ENCODE measurements around the gene SSC5D.
"Not testable (repeated sequence)": the region's sequence is repeated elsewhere in the genome, so short reads cannot be mapped to it uniquely, and the experiment has no call there.

SSC5D gene

DNA sequence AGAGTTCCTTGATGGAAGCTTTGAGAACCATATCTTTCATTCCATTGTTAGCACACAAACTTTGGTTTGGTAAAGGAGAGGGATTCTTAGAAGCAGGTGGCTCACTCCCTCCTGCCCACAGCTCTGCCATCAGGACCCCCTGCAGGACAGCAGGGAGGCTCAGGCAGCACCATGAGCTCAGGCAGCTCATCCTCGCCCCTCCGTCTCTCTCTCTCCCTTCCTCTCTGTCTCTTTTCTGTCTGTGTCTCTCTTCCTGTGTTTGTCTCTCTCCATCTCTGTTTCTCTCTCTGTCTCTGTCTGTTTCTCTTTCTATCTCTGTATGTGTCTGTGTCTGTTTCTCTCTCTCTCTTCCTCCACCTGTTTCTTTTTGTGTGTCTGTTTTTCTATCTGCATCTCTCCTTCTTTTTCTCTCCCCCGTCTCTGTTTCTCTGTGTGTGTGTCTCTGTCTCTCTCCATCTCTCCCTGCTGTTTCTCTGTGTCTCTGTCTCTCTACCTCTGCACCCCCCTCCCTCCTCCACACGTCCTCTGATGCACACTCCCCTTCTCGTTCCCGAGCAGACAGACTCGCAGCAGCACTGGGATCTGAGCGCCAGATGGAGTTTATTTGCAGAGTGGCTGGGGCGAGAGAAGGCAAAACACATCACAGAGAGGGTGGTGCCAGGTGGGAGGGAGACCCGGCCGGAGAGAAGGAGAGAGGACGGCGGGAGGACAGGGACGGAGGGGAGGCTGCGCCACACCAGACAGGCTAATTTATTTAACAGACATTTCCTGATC lies 40.0 kb downstream of the SSC5D start:
- Histone ChIP-seq H3K36me3 (ENCODE audit: insufficient read depth, low read length) (no peaks in the 10 kb centered on the region), H3K9me3 (ENCODE audit: low read length) (no peaks in the 10 kb centered on the region), H3K4me3 (ENCODE audit: low read length) (no peak overlapping the region), H3K27me3 (ENCODE audit: insufficient read depth, low read length) (no peaks in the 10 kb centered on the region), H2AFZ (ENCODE audit: low read depth, low read length) (no peak overlapping the region), H3K4me1 (ENCODE audit: insufficient read depth, low read length) (peaks cover 4% of the 10 kb centered on the region)

GRCh38 chr19:55529636-55530234 lies 41.5 kb downstream of the SSC5D start:
- no peaks in the 10 kb centered on the region for H3K9me3 ChIP-seq (ENCODE audit: low read length)
- no peak overlapping the region for H3K4me3 ChIP-seq (ENCODE audit: low read length)
- H2AFZ ChIP-seq (ENCODE audit: low read depth, low read length): no peak overlapping the region
- H3K36me3 ChIP-seq (ENCODE audit: insufficient read depth, low read length): no peaks in the 10 kb centered on the region
- peaks cover 4% of the 10 kb centered on the region for H3K4me1 ChIP-seq (ENCODE audit: insufficient read depth, low read length)
- H3K27me3 ChIP-seq (ENCODE audit: insufficient read depth, low read length): no peaks in the 10 kb centered on the region

GRCh38 chr19:55530996-55531395 lies 42.8 kb downstream of the SSC5D start:
- Histone ChIP-seq H3K4me1 (ENCODE audit: insufficient read depth, low read length) (peaks cover 4% of the 10 kb centered on the region), H3K27me3 (ENCODE audit: insufficient read depth, low read length) (no peaks in the 10 kb centered on the region), H3K4me3 (ENCODE audit: low read length) (no peak overlapping the region), H3K36me3 (ENCODE audit: insufficient read depth, low read length) (no peaks in the 10 kb centered on the region), H2AFZ (ENCODE audit: low read depth, low read length) (no peak overlapping the region), H3K9me3 (ENCODE audit: low read length) (no peaks in the 10 kb centered on the region)

DNA sequence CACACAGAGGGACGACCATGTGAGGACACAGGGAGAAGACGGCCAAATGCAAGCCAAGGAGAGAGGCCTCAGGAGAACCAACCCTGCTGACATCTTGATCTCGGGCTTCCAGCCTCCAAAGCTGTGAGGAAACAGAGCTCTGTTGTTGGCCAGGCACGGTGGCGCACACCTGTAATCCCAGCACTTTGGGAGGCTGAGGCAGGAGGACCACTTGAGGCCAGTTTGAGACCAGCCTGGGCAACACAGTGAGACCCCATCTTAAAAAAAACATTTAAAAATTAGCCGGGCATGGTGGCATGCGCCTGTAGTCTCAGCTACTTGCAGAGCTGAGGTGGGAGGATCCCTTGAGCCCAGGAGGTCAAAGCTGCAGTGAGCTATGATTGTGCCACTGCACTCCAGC lies 46.0 kb downstream of the SSC5D start:
- H3K9me3 ChIP-seq (ENCODE audit: low read length); H3K36me3 ChIP-seq (ENCODE audit: insufficient read depth, low read length); H3K4me1 ChIP-seq (ENCODE audit: insufficient read depth, low read length); H3K4me3 ChIP-seq (ENCODE audit: low read length); H3K27me3 ChIP-seq (ENCODE audit: insufficient read depth, low read length); H2AFZ ChIP-seq (ENCODE audit: low read depth, low read length): not testable (repeated sequence)

DNA sequence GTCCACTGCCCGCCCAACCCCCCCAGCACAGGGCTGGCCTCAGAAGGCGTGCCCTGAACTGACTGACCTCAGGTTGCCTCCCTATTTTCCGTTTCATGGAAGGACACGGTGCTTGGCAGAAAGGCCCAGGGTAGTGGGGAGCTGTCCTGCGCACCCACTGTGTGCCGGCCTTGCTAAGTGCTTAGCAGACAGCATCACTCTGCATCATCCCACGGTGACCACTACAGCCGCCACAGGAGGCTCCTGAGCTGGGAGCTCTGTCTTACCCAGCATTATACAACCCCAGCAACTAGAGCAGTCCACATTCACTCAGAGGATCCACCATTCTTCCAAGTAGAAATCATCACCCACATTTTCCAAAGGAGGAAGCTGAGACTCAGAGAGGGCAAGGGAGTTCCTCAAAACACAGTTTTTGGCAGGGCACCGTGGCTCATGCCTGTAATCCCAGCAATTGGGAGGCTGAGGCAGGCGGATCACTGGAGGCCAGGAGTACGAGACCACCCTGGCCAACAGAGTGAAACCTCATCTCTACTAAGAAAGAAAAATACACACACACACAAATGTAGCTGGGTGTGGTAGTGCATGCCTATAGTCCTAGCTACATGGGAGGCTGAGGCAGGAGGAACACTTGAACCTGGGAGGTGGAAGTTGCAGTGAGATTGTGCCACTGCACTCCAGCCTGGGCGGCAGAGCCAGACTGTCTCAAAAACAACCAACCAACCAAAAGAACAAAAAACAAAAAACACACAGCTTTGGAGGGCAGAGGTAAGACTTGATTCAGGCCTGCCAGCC lies 47.1 kb downstream of the SSC5D start:
- no peaks in the 10 kb centered on the region for H3K36me3 ChIP-seq (ENCODE audit: insufficient read depth, low read length)
- no peak overlapping the region for H3K4me3 ChIP-seq (ENCODE audit: low read length)
- no peaks in the 10 kb centered on the region for H3K27me3 ChIP-seq (ENCODE audit: insufficient read depth, low read length)
- H3K4me1 ChIP-seq (ENCODE audit: insufficient read depth, low read length): no peaks in the 10 kb centered on the region
- H2AFZ ChIP-seq (ENCODE audit: low read depth, low read length): no peak overlapping the region
- H3K9me3 ChIP-seq (ENCODE audit: low read length): no peaks in the 10 kb centered on the region

GRCh38 chr19:55535965-55536350 lies 47.7 kb downstream of the SSC5D start:
- H3K36me3 ChIP-seq (ENCODE audit: insufficient read depth, low read length): no peaks in the 10 kb centered on the region
- H3K27me3 ChIP-seq (ENCODE audit: insufficient read depth, low read length): no peaks in the 10 kb centered on the region
- no peak overlapping the region for H3K4me3 ChIP-seq (ENCODE audit: low read length)
- no peaks in the 10 kb centered on the region for H3K4me1 ChIP-seq (ENCODE audit: insufficient read depth, low read length)
- H2AFZ ChIP-seq (ENCODE audit: low read depth, low read length): no peak overlapping the region
- H3K9me3 ChIP-seq (ENCODE audit: low read length): no peaks in the 10 kb centered on the region

- H2AFZ ChIP-seq (ENCODE audit: low read depth, low read length): no peak overlapping the region
- H3K9me3 ChIP-seq (ENCODE audit: low read length): no peaks in the 10 kb centered on the region
- H3K4me1 ChIP-seq (ENCODE audit: insufficient read depth, low read length): no peaks in the 10 kb centered on the region
- no peaks in the 10 kb centered on the region for H3K36me3 ChIP-seq (ENCODE audit: insufficient read depth, low read length)
- H3K4me3 ChIP-seq (ENCODE audit: low read length): no peak overlapping the region
- no peaks in the 10 kb centered on the region for H3K27me3 ChIP-seq (ENCODE audit: insufficient read depth, low read length)
Measured at GRCh38 chr19:55536366-55536765, 48.1 kb downstream of the SSC5D start.

DNA sequence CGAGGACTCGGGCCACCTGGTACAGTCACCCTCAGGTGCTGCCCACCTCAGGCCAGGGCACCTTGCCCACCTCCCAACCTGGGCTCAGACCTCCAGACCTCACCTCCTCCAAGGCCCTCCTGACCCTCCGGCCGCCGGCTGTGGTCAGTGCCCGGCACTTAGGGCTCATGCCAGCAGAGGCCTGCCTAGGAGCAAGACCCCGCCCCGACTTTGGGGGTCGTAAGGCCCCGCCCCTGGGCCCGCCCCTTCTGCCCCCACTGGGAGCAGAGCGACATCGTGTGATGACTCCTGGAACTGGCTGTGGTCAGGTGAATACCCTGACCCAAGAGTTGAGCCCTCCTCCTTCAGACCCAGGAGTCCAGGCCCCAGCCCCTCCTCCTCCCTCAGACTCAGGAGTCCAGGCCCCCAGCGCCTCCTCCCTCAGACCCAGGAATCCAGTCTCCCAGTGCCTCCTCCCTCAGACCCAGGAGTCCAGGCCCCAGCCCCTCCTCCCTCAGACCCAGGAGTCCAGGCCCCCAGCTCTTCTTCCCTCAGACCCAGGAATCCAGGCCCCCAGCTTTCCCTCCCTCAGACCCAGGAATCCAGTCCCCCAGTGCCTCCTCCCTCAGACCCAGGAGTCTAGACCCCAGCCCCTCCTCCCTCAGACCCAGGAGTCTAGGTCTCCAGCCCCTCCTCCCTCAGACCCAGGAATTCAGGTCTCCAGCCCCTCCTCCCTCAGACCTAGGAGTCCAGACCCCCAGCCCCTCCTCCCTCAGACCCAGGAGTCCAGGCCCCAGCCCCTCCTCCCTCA lies 48.9 kb downstream of the SSC5D start, which contains the start of gene SBK2:
TSS of gene SBK2 (minus strand) at position 183 of the 790 bp plus-strand sequence. CDS start 839 bp downstream, outside the sequence.
- Histone ChIP-seq H3K27me3 (ENCODE audit: insufficient read depth, low read length) (no peaks in the 10 kb centered on the region), H3K36me3 (ENCODE audit: insufficient read depth, low read length) (no peaks in the 10 kb centered on the region), H3K4me1 (ENCODE audit: insufficient read depth, low read length) (no peaks in the 10 kb centered on the region), H3K4me3 (ENCODE audit: low read length) (no peak within 1 kb of the TSS), H2AFZ (ENCODE audit: low read depth, low read length) (no peak within 1 kb of the TSS), H3K9me3 (ENCODE audit: low read length) (no peaks in the 10 kb centered on the region)

- Histone ChIP-seq H2AFZ (ENCODE audit: low read depth, low read length) (no peak overlapping the region), H3K9me3 (ENCODE audit: low read length) (no peaks in the 10 kb centered on the region), H3K4me3 (ENCODE audit: low read length) (no peak overlapping the region), H3K4me1 (ENCODE audit: insufficient read depth, low read length) (no peaks in the 10 kb centered on the region), H3K36me3 (ENCODE audit: insufficient read depth, low read length) (no peaks in the 10 kb centered on the region), H3K27me3 (ENCODE audit: insufficient read depth, low read length) (no peaks in the 10 kb centered on the region)
Measured at GRCh38 chr19:55537741-55538111, 49.5 kb downstream of the SSC5D start.

GRCh38 chr19:55538132-55538531 lies 49.9 kb downstream of the SSC5D start:
- H3K9me3 ChIP-seq (ENCODE audit: low read length): no peaks in the 10 kb centered on the region
- no peak overlapping the region for H3K4me3 ChIP-seq (ENCODE audit: low read length)
- no peaks in the 10 kb centered on the region for H3K27me3 ChIP-seq (ENCODE audit: insufficient read depth, low read length)
- H2AFZ ChIP-seq (ENCODE audit: low read depth, low read length): no peak overlapping the region
- no peaks in the 10 kb centered on the region for H3K36me3 ChIP-seq (ENCODE audit: insufficient read depth, low read length)
- no peaks in the 10 kb centered on the region for H3K4me1 ChIP-seq (ENCODE audit: insufficient read depth, low read length)

GRCh38 chr19:55539090-55539984 lies 51.1 kb downstream of the SSC5D start:
- H3K9me3 ChIP-seq (ENCODE audit: low read length): no peaks in the 10 kb centered on the region
- H3K4me1 ChIP-seq (ENCODE audit: insufficient read depth, low read length): no peaks in the 10 kb centered on the region
- no peaks in the 10 kb centered on the region for H3K36me3 ChIP-seq (ENCODE audit: insufficient read depth, low read length)
- no peak overlapping the region for H3K4me3 ChIP-seq (ENCODE audit: low read length)
- no peak overlapping the region for H2AFZ ChIP-seq (ENCODE audit: low read depth, low read length)
- H3K27me3 ChIP-seq (ENCODE audit: insufficient read depth, low read length): no peaks in the 10 kb centered on the region

DNA sequence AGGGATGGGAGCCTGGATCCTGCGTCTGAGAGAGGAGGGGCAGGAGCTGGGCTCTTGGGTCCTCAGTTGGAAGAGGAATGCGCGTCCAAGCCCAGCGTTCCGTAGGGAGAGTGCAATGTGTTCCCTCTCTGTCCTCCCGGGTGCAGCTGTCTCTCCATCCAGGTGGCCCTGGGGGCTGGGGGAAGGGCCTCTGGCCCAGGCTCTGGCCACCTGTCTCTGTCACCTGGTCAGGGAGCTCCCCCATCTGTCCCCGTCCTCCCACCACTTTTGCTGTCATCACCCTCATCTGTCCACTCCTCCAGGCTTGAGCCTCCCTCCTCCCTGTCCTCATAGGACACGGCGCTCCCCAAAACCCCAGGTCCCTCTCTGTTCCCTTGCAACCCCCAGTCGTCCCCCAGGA lies 52.4 kb downstream of the SSC5D start:
- Histone ChIP-seq H3K4me3 (ENCODE audit: low read length) (no peak overlapping the region), H3K36me3 (ENCODE audit: insufficient read depth, low read length) (no peaks in the 10 kb centered on the region)

More for the DNA sequence above, 52.4 kb downstream of the SSC5D start:
- H3K9me3 ChIP-seq (ENCODE audit: low read length): no peaks in the 10 kb centered on the region
- H3K27me3 ChIP-seq (ENCODE audit: insufficient read depth, low read length): no peaks in the 10 kb centered on the region
- H3K4me1 ChIP-seq (ENCODE audit: insufficient read depth, low read length): peaks cover 10% of the 10 kb centered on the region
- no peak overlapping the region for H2AFZ ChIP-seq (ENCODE audit: low read depth, low read length)
